ENCODE measurements around the gene ITGBL1. TPM values are rescaled to one million over a fixed set of nuclear protein-coding genes. Genes with fewer than 3 reads are reported as not detected.
A peak's percentile ranks its signal among the peaks of the same experiment; 100 is the strongest.

ITGBL1 gene
- total RNA-seq, 1 donor = 398 TPM

GRCh38 chr13:101730420-101731000 lies 278.0 kb downstream of the ITGBL1 start:
- no peaks in the 10 kb centered on the region for H3K27me3 ChIP-seq (ENCODE audit: insufficient read depth, low read length)
- H3K4me2 ChIP-seq (ENCODE audit: insufficient read depth, low read length) = peak overlapping the region; percentile 12
- no peaks in the 10 kb centered on the region for H4K20me1 ChIP-seq (ENCODE audit: insufficient read depth, low read length)
- H3K27ac ChIP-seq (ENCODE audit: low read depth, low read length) = no peak overlapping the region
- H3K9me3 ChIP-seq (ENCODE audit: low read depth, low read length) = no peaks in the 10 kb centered on the region
- no peak overlapping the region for H3K4me3 ChIP-seq (ENCODE audit: insufficient read depth, low read length)
- H3K79me2 ChIP-seq (ENCODE audit: insufficient read depth, low read length) = no peaks in the 10 kb centered on the region
- no peak overlapping the region for H2AFZ ChIP-seq (ENCODE audit: low read length)
- DNase-seq (ENCODE audit: insufficient read length, low spot score, missing footprints) = peak; percentile 60
- peaks cover 12% of the 10 kb centered on the region for H3K4me1 ChIP-seq (ENCODE audit: insufficient read depth, low read length)
- no peak for TF ChIP-seq CTCF (IDR thresholded peaks at IDR 0.05; ENCODE audit: extremely low read depth, low read depth, low read length)
- H3K36me3 ChIP-seq (ENCODE audit: insufficient read depth, low read length) = no peaks in the 10 kb centered on the region

- H3K4me3 ChIP-seq (ENCODE audit: insufficient read depth, low read length) = no peak overlapping the region
- no peak for TF ChIP-seq CTCF (IDR thresholded peaks at IDR 0.05; ENCODE audit: extremely low read depth, low read depth, low read length)
- peak; percentile 71 for DNase-seq (ENCODE audit: insufficient read length, low spot score, missing footprints)
- no peaks in the 10 kb centered on the region for H3K79me2 ChIP-seq (ENCODE audit: insufficient read depth, low read length)
- H3K9me3 ChIP-seq (ENCODE audit: low read depth, low read length) = no peaks in the 10 kb centered on the region
- no peak overlapping the region for H2AFZ ChIP-seq (ENCODE audit: low read length)
- no peak overlapping the region for H3K27ac ChIP-seq (ENCODE audit: low read depth, low read length)
- H4K20me1 ChIP-seq (ENCODE audit: insufficient read depth, low read length) = no peaks in the 10 kb centered on the region
- H3K27me3 ChIP-seq (ENCODE audit: insufficient read depth, low read length) = no peaks in the 10 kb centered on the region
- no peaks in the 10 kb centered on the region for H3K36me3 ChIP-seq (ENCODE audit: insufficient read depth, low read length)
- no peaks in the 10 kb centered on the region for H3K4me1 ChIP-seq (ENCODE audit: insufficient read depth, low read length)
- H3K4me2 ChIP-seq (ENCODE audit: insufficient read depth, low read length) = no peak overlapping the region
Measured at GRCh38 chr13:101736566-101736965, 284.1 kb downstream of the ITGBL1 start.

- Histone ChIP-seq H3K4me2 (ENCODE audit: insufficient read depth, low read length) (no peak overlapping the region), H3K4me1 (ENCODE audit: insufficient read depth, low read length) (no peaks in the 10 kb centered on the region), H3K27me3 (ENCODE audit: insufficient read depth, low read length) (no peaks in the 10 kb centered on the region), H2AFZ (ENCODE audit: low read length) (no peak overlapping the region), H3K27ac (ENCODE audit: low read depth, low read length) (no peak overlapping the region), H3K9me3 (ENCODE audit: low read depth, low read length) (no peaks in the 10 kb centered on the region), H3K79me2 (ENCODE audit: insufficient read depth, low read length) (no peaks in the 10 kb centered on the region), H3K4me3 (ENCODE audit: insufficient read depth, low read length) (no peak overlapping the region), H3K36me3 (ENCODE audit: insufficient read depth, low read length) (no peaks in the 10 kb centered on the region), H4K20me1 (ENCODE audit: insufficient read depth, low read length) (no peaks in the 10 kb centered on the region)
- DNase-seq (ENCODE audit: insufficient read length, low spot score, missing footprints) = no peak
- no peak for TF ChIP-seq CTCF (IDR thresholded peaks at IDR 0.05; ENCODE audit: extremely low read depth, low read depth, low read length)
Measured at GRCh38 chr13:101738336-101738735, 285.9 kb downstream of the ITGBL1 start.

- no peak for TF ChIP-seq CTCF (IDR thresholded peaks at IDR 0.05; ENCODE audit: extremely low read depth, low read depth, low read length)
- H3K4me3 ChIP-seq (ENCODE audit: insufficient read depth, low read length) = no peak overlapping the region
- H3K9me3 ChIP-seq (ENCODE audit: low read depth, low read length) = no peaks in the 10 kb centered on the region
Measured at GRCh38 chr13:101739382-101740178, 287.1 kb downstream of the ITGBL1 start.

More at GRCh38 chr13:101739382-101740178, 287.1 kb downstream of the ITGBL1 start:
- H3K27me3 ChIP-seq (ENCODE audit: insufficient read depth, low read length) = no peaks in the 10 kb centered on the region
- no peak overlapping the region for H3K4me2 ChIP-seq (ENCODE audit: insufficient read depth, low read length)
- no peaks in the 10 kb centered on the region for H4K20me1 ChIP-seq (ENCODE audit: insufficient read depth, low read length)
- no peaks in the 10 kb centered on the region for H3K4me1 ChIP-seq (ENCODE audit: insufficient read depth, low read length)
- no peak for DNase-seq (ENCODE audit: insufficient read length, low spot score, missing footprints)
- H3K27ac ChIP-seq (ENCODE audit: low read depth, low read length) = no peak overlapping the region
- no peak overlapping the region for H2AFZ ChIP-seq (ENCODE audit: low read length)
- H3K79me2 ChIP-seq (ENCODE audit: insufficient read depth, low read length) = no peaks in the 10 kb centered on the region
- H3K36me3 ChIP-seq (ENCODE audit: insufficient read depth, low read length) = no peaks in the 10 kb centered on the region

Data from osteoblast (primary cell).